DND-41 (cell line): Measurements from ENCODE around the gene SDR39U1.
"Not testable (repeated sequence)": the region's sequence is repeated elsewhere in the genome, so short reads cannot be mapped to it uniquely, and the experiment has no call there.

Experiments
- ATAC-seq: fragments of 200-7000 bp; cut with Tn5 transposase; 3 replicates; pipeline ENCODE4 v1.9.1; 2021; ENCODE audit warnings: low read depth; ENCODE audit not compliant: insufficient read depth
- DNase-seq: peaks from one replicate; pipeline ENCODE4 v3.0.0-alpha.2; 2020
- H2AFZ ChIP-seq: 2 replicates; pipeline ENCODE4 v1.6.0; 2012; ENCODE audit warnings: low read depth, low read length
- H3K27ac ChIP-seq: 2 replicates; pipeline ENCODE4 v1.5.1; 2012; ENCODE audit warnings: low read length, inconsistent platforms
- H3K27me3 ChIP-seq: fragments of 200-600 bp; sonication (generic); 2 replicates; pipeline ENCODE4 v1.6.0; 2012; ENCODE audit warnings: low read length, mild to moderate bottlenecking, inconsistent platforms; ENCODE audit not compliant: insufficient read depth, poor library complexity
- H3K36me3 ChIP-seq: 2 replicates; pipeline ENCODE4 v1.5.1; 2012; ENCODE audit warnings: low read length, inconsistent platforms; ENCODE audit not compliant: insufficient read depth
- H3K4me1 ChIP-seq: 2 replicates; pipeline ENCODE4 v1.5.1; 2012; ENCODE audit warnings: mild to moderate bottlenecking, low read length; ENCODE audit not compliant: insufficient read depth
- H3K4me2 ChIP-seq: 2 replicates; pipeline ENCODE4 v1.6.0; 2012; ENCODE audit warnings: mild to moderate bottlenecking, moderate library complexity, low read length, inconsistent platforms; ENCODE audit not compliant: insufficient read depth
- H3K4me3 ChIP-seq, 2 experiments: fragments of 200-600 bp in 1 of 2; shearing (Covaris generic) in 1 of 2; 2 replicates each; pipeline ENCODE4 v1.5.1; 2012 to 2016; ENCODE audit warnings: inconsistent platforms in 2 of 2, low read length in 2 of 2, mild to moderate bottlenecking in 2 of 2, low read depth in 1 of 2, moderate library complexity in 1 of 2
- H3K79me2 ChIP-seq: 2 replicates; pipeline ENCODE4 v1.6.0; 2012; ENCODE audit warnings: low read length, inconsistent platforms; ENCODE audit not compliant: insufficient read depth
- H3K9ac ChIP-seq: 2 replicates; pipeline ENCODE4 v1.6.0; 2012; ENCODE audit warnings: low read depth, mild to moderate bottlenecking, inconsistent platforms, low read length, moderate library complexity
- H3K9me3 ChIP-seq: 2 replicates; pipeline ENCODE4 v1.5.1; 2012; ENCODE audit warnings: low read length, moderate library complexity, mild to moderate bottlenecking, inconsistent platforms; ENCODE audit not compliant: insufficient read depth, severe bottlenecking
- H4K20me1 ChIP-seq: 2 replicates; pipeline ENCODE4 v1.6.0; 2012; ENCODE audit warnings: low read length; ENCODE audit not compliant: insufficient read depth
- CTCF ChIP-seq: IDR thresholded peaks from 2 replicates; pipeline ENCODE4 v1.5.1; 2012; ENCODE audit warnings: borderline replicate concordance, low read length, moderate library complexity, mild to moderate bottlenecking; ENCODE audit not compliant: poor library complexity, severe bottlenecking; ENCODE audit errors: extremely low read depth
- EZH2 ChIP-seq: IDR thresholded peaks from 3 replicates; pipeline ENCODE4 v1.6.1; 2012; ENCODE audit warnings: borderline replicate concordance, low read depth, mild to moderate bottlenecking, moderate library complexity, low read length, inconsistent platforms; ENCODE audit not compliant: severe bottlenecking

SDR39U1 gene

GRCh38 chr14:24456980-24457379, 14.4 kb upstream of the SDR39U1 start:
- H3K9me3 ChIP-seq, result peaks cover 2% of the 10 kb centered on the region

GRCh38 chr14:24450828-24451227, 8.3 kb upstream of the SDR39U1 start:
- H3K4me3 ChIP-seq, result not testable (repeated sequence)

More at GRCh38 chr14:24456980-24457379, 14.4 kb upstream of the SDR39U1 start:
- DNase-seq (no peak), ATAC-seq (no peak)
- Histone ChIP-seq H3K9ac (no peak overlapping the region), H4K20me1 (no peaks in the 10 kb centered on the region), H3K4me2 (no peak overlapping the region), H2AFZ (no peak overlapping the region), H3K79me2 (no peaks in the 10 kb centered on the region), H3K36me3 (no peaks in the 10 kb centered on the region), H3K27ac (no peak overlapping the region), H3K27me3 (no peaks in the 10 kb centered on the region), H3K4me1 (no peaks in the 10 kb centered on the region), H3K4me3 (no peak overlapping the region)
- no peak for TF ChIP-seq CTCF
- TF ChIP-seq EZH2, result no peak

GRCh38 chr14:24443053-24443665, 583 bp upstream of the SDR39U1 start:
- Histone ChIP-seq H3K4me1 (peaks cover 31% of the 10 kb centered on the region), H3K27ac (peak overlapping the region; percentile 82), H3K4me3 (peak overlapping the region; percentile 64 to 69), H3K9me3 (no peaks in the 10 kb centered on the region), H2AFZ (peak overlapping the region; percentile 72), H3K9ac (peak overlapping the region; percentile 80), H3K36me3 (peaks cover 32% of the 10 kb centered on the region), H3K4me2 (peak overlapping the region; percentile 91), H4K20me1 (peaks cover 14% of the 10 kb centered on the region; the same call in 1 of the 2 replicates), H3K79me2 (peaks cover 36% of the 10 kb centered on the region), H3K27me3 (no peaks in the 10 kb centered on the region)
- DNase-seq (no peak), ATAC-seq (no peak)
- TF ChIP-seq CTCF, result no peak
- TF ChIP-seq EZH2, result no peak

More at GRCh38 chr14:24450828-24451227, 8.3 kb upstream of the SDR39U1 start:
- H2AFZ ChIP-seq, H3K36me3 ChIP-seq, H3K4me1 ChIP-seq, H3K9ac ChIP-seq, H3K27ac ChIP-seq, H3K4me2 ChIP-seq, H3K9me3 ChIP-seq, H4K20me1 ChIP-seq, ATAC-seq, H3K27me3 ChIP-seq, H3K79me2 ChIP-seq, DNase-seq: not testable (repeated sequence)

DNA sequence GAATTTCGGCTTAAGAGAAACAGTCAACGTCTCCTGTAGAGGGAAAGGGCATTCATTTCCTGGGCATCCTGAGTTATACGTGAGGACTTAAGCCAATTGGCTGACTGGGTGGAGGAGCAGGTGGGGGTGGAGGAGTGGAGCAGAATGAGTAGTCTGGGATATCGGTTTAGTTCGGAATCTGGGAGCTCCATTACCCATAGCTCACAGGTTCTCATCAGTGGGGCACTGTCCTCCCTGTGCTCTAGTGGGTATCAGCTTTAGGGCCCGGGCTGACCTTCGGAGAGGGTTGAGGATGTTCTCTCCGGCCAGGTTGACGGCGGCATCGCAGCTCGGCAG, 704 bp downstream of the SDR39U1 start:
- Histone ChIP-seq H3K9ac (peak overlapping the region; percentile 80), H3K27ac (peak overlapping the region; percentile 89), H3K27me3 (no peaks in the 10 kb centered on the region), H2AFZ (peak overlapping the region; percentile 79), H3K4me3 (peak overlapping the region; percentile 56 to 64), H3K4me2 (peak overlapping the region; percentile 94), H3K4me1 (peaks cover 40% of the 10 kb centered on the region), H4K20me1 (peaks cover 14% of the 10 kb centered on the region; the same call in 1 of the 2 replicates), H3K79me2 (peaks cover 36% of the 10 kb centered on the region), H3K36me3 (peaks cover 45% of the 10 kb centered on the region), H3K9me3 (no peaks in the 10 kb centered on the region)
- TF ChIP-seq CTCF, result no peak
- no peak for TF ChIP-seq EZH2
- no peak for ATAC-seq
- DNase-seq, result no peak
